H1 (cell line): ENCODE measurements around the gene SEC14L5. TPM values are rescaled to one million over a fixed set of nuclear protein-coding genes. Genes with fewer than 3 reads are reported as not detected.

Experiments
- CTCF ChIA-PET: fragments of 300-600 bp; sonication (Branson Sonifier 250); formaldehyde crosslinking; loops from one replicate; lab custom pipeline; 2021; ENCODE audit not compliant: partially characterized antibody; lab: Charles Lee
- POLR2A ChIA-PET: fragments of 300-600 bp; sonication (Branson Sonifier 250); formaldehyde crosslinking; loops from one replicate; lab custom pipeline; 2021; ENCODE audit warnings: inconsistent platforms; ENCODE audit not compliant: partially characterized antibody; lab: Charles Lee
- DNase-seq, 2 experiments: peaks; one replicate each; pipeline versions ENCODE4 v3.0.0 to v3.0.0-alpha.2; 2010 to 2022; ENCODE audit warnings: low spot score in 2 of 2, low read depth in 1 of 2, mixed read lengths in 1 of 2
- FAIRE-seq: peaks from 2 replicates; lab custom pipeline; 2011; peaks lifted over from hg19 to GRCh38; lab: Jason Lieb, UNC
- H2AFZ ChIP-seq: 2 replicates; pipeline ENCODE4 v1.8.1; 2012; ENCODE audit warnings: low read length, inconsistent platforms
- H2AK5ac ChIP-seq: 2 replicates; pipeline ENCODE4 v1.6.1; 2013; ENCODE audit warnings: low read depth, low read length
- H2BK120ac ChIP-seq: replicated peaks from 2 replicates; pipeline ENCODE3; 2013; ENCODE audit warnings: low read depth, low read length, inconsistent platforms
- H2BK12ac ChIP-seq: 2 replicates; pipeline ENCODE4 v1.6.1; 2013; ENCODE audit warnings: low read depth, low read length
- H2BK15ac ChIP-seq: 2 replicates; pipeline ENCODE4 v1.6.1; 2013; ENCODE audit warnings: low read length
- H2BK20ac ChIP-seq: 2 replicates; pipeline ENCODE4 v1.6.1; 2013; ENCODE audit warnings: low read length
- H2BK5ac ChIP-seq: 2 replicates; pipeline ENCODE4 v1.6.1; 2013; ENCODE audit warnings: low read depth, low read length
- H3K14ac ChIP-seq: 2 replicates; pipeline ENCODE4 v1.6.1; 2013; ENCODE audit warnings: inconsistent platforms; ENCODE audit not compliant: insufficient read length
- H3K18ac ChIP-seq: 2 replicates; pipeline ENCODE4 v1.6.1; 2013; ENCODE audit warnings: low read length; ENCODE audit errors: extremely low read depth
- H3K23ac ChIP-seq: 2 replicates; pipeline ENCODE4 v1.6.1; 2013; ENCODE audit warnings: inconsistent platforms; ENCODE audit not compliant: insufficient read length
- H3K23me2 ChIP-seq: 2 replicates; pipeline ENCODE4 v1.6.1; 2013; ENCODE audit warnings: low read depth, low read length
- H3K27ac ChIP-seq: 2 replicates; pipeline ENCODE4 v1.6.1; 2011; ENCODE audit warnings: low read depth, low read length, inconsistent platforms
- H3K27me3 ChIP-seq, 4 experiments: replicated peaks in 1 of 4; 1 replicate in 1 of 4; 2 replicates in 3 of 4; pipeline versions ENCODE4 v1.6.1 to v1.8.1; 2011 to 2013; ENCODE audit warnings: low read length in 3 of 4, mild to moderate bottlenecking in 3 of 4, inconsistent platforms in 2 of 4, mixed read lengths in 2 of 4, moderate library complexity in 1 of 4; ENCODE audit not compliant: control insufficient read depth in 3 of 4, insufficient read depth in 3 of 4; ENCODE audit errors: extremely low read depth in 1 of 4
- H3K36me3 ChIP-seq, 4 experiments: 2 replicates each; pipeline versions ENCODE4 v1.6.1 to v1.8.1; 2011 to 2013; ENCODE audit warnings: mild to moderate bottlenecking in 4 of 4, low read length in 3 of 4, moderate library complexity in 2 of 4, control low read depth in 1 of 4, inconsistent platforms in 1 of 4; ENCODE audit not compliant: insufficient read depth in 4 of 4, control insufficient read depth in 2 of 4
- H3K4ac ChIP-seq: replicated peaks from 2 replicates; pipeline ENCODE3; 2013; ENCODE audit warnings: low read length, low read depth, mixed read lengths, inconsistent platforms; ENCODE audit not compliant: insufficient read length
- H3K4me1 ChIP-seq, 4 experiments: replicated peaks in 1 of 4; 1 replicate in 1 of 4; 2 replicates in 3 of 4; pipeline versions ENCODE4 v1.6.1 to v1.8.1; 2011 to 2013; ENCODE audit warnings: low read length in 3 of 4, inconsistent platforms in 2 of 4, mixed read lengths in 1 of 4; ENCODE audit not compliant: insufficient read depth in 4 of 4, control insufficient read depth in 3 of 4
- H3K4me2 ChIP-seq, 2 experiments: 2 replicates each; pipeline versions ENCODE4 v1.6.1 to v1.8.1; 2011 to 2013; ENCODE audit warnings: low read depth in 2 of 2, low read length in 2 of 2, control low read depth in 1 of 2, inconsistent platforms in 1 of 2, mild to moderate bottlenecking in 1 of 2; ENCODE audit not compliant: insufficient read depth in 1 of 2
- H3K4me3 ChIP-seq, 4 experiments: fragments of 200-600, 300-600 bp in 1 of 4; sonication (generic), shearing (Covaris generic), sonication (Bioruptor Twin) in 1 of 4; 2 replicates each; pipeline versions ENCODE4 v1.5.1 to v1.8.1; 2011 to 2016; ENCODE audit warnings: low read length in 4 of 4, low read depth in 3 of 4, control low read depth in 2 of 4, inconsistent platforms in 2 of 4, mild to moderate bottlenecking in 2 of 4, mixed read lengths in 1 of 4, moderate library complexity in 1 of 4; ENCODE audit not compliant: insufficient read depth in 2 of 4; ENCODE audit errors: extremely low read depth in 1 of 4
- H3K56ac ChIP-seq: replicated peaks from 2 replicates; pipeline ENCODE3; 2013; ENCODE audit warnings: low read depth, mild to moderate bottlenecking, mixed read lengths, low read length, inconsistent platforms; ENCODE audit not compliant: insufficient read length
- H3K79me1 ChIP-seq: 2 replicates; pipeline ENCODE4 v1.6.1; 2013; ENCODE audit warnings: low read depth, low read length, control low read depth
- H3K79me2 ChIP-seq, 2 experiments: 2 replicates each; pipeline versions ENCODE4 v1.6.1 to v1.8.1; 2012 to 2013; ENCODE audit warnings: low read length in 2 of 2, mild to moderate bottlenecking in 2 of 2, inconsistent platforms in 1 of 2; ENCODE audit not compliant: insufficient read depth in 2 of 2, control insufficient read depth in 1 of 2
- H3K9ac ChIP-seq, 4 experiments: replicated peaks in 1 of 4; 1 replicate in 1 of 4; 2 replicates in 3 of 4; pipeline versions ENCODE4 v1.6.1 to v1.8.1; 2011 to 2013; ENCODE audit warnings: low read depth in 3 of 4, low read length in 3 of 4, control low read depth in 2 of 4, mild to moderate bottlenecking in 2 of 4, moderate library complexity in 2 of 4, inconsistent platforms in 1 of 4; ENCODE audit errors: extremely low read depth in 1 of 4
- H3K9me3 ChIP-seq, 2 experiments: 2 replicates each; pipeline versions ENCODE4 v1.6.1 to v1.8.1; 2012 to 2013; ENCODE audit warnings: mild to moderate bottlenecking in 2 of 2, moderate library complexity in 2 of 2, control low read depth in 1 of 2, inconsistent platforms in 1 of 2, low read depth in 1 of 2, low read length in 1 of 2, mixed read lengths in 1 of 2; ENCODE audit not compliant: insufficient read depth in 2 of 2
- H4K20me1 ChIP-seq, 2 experiments: replicated peaks in 1 of 2; 2 replicates each; pipeline versions ENCODE3 to v1.8.1; 2011 to 2013; ENCODE audit warnings: inconsistent platforms in 2 of 2, low read length in 2 of 2, mild to moderate bottlenecking in 1 of 2; ENCODE audit not compliant: insufficient read depth in 2 of 2, control insufficient read depth in 1 of 2
- H4K5ac ChIP-seq: 2 replicates; pipeline ENCODE4 v1.6.1; 2013; ENCODE audit warnings: low read length, low read depth, mixed read lengths, inconsistent platforms; ENCODE audit not compliant: insufficient read length
- H4K8ac ChIP-seq: 2 replicates; pipeline ENCODE4 v1.8.0; 2013; ENCODE audit warnings: mild to moderate bottlenecking, moderate library complexity, low read length, inconsistent platforms; ENCODE audit not compliant: insufficient read depth; ENCODE audit errors: extremely low read depth
- H4K91ac ChIP-seq: replicated peaks from 2 replicates; pipeline ENCODE3; 2013; ENCODE audit warnings: low read length, mixed read lengths, inconsistent platforms; ENCODE audit not compliant: insufficient read length
- EZH2 ChIP-seq: fragments of 200-600 bp; sonication (generic); IDR thresholded peaks from 2 replicates; pipeline ENCODE4 v1.7.1; 2012; ENCODE audit warnings: low read depth, mild to moderate bottlenecking, moderate library complexity, low read length, inconsistent platforms; ENCODE audit not compliant: severe bottlenecking
- SIX5 ChIP-seq: IDR thresholded peaks from 2 replicates; pipeline ENCODE4 v1.6.1; 2011; ENCODE audit warnings: mild to moderate bottlenecking, low read depth, low read length
- TEAD4 ChIP-seq: IDR thresholded peaks from 2 replicates; pipeline ENCODE4 v1.6.1; 2012; ENCODE audit warnings: low read depth, low read length, inconsistent platforms, mixed read lengths
- WGBS, 2 experiments: shearing (Covaris generic) in 1 of 2; methylation state at CpG; one replicate each; pipeline versions ENCODE4 v1.1.6 to v1.1.7; 2013 to 2015; ENCODE audit warnings: low lambda C conversion rate in 2 of 2, mixed read lengths in 2 of 2, inconsistent platforms in 1 of 2, low coverage in 1 of 2, missing lambda C conversion rate in 1 of 2; ENCODE audit not compliant: insufficient replicate concordance in 2 of 2, insufficient coverage in 1 of 2, insufficient read length in 1 of 2; ENCODE audit errors: extremely low coverage in 1 of 2, missing lambda C conversion rate in 1 of 2; 5-methylcytosine and 5-hydroxymethylcytosine counted together
- polyA plus RNA-seq, 7 experiments: library from polyadenylated mRNA; depleted of rRNA in 3 of 7; stranded (reverse) in 5 of 7; unstranded in 2 of 7; fragments of >200 nt in 5 of 7; fragments of 200-250 nt in 2 of 7; gene quantifications; 1 replicate in 5 of 7; 2 replicates in 1 of 7; 4 replicates in 1 of 7; pipeline versions ENCODE4 v1.2.1 to v1.2.3, GENCODE V29; 2011 to 2013; ENCODE audit warnings: missing spikeins in 2 of 7, mixed read lengths in 2 of 7
- total RNA-seq: library from RNA; stranded (reverse); fragmentation: NEBNext Ultra II Directional; extraction: Animal tissue kit (Norgen Biotek cat#: 25700); gene quantifications from 2 replicates; pipeline ENCODE4 v1.2.1, GENCODE V29; 2021

Gene SEC14L5
- total and polyA plus RNA-seq, 2 of the 8 experiments (the other 6 are each of a cell fraction or from before 2014, with no cell fraction given), result 1.9 to 3.0 TPM

DNA sequence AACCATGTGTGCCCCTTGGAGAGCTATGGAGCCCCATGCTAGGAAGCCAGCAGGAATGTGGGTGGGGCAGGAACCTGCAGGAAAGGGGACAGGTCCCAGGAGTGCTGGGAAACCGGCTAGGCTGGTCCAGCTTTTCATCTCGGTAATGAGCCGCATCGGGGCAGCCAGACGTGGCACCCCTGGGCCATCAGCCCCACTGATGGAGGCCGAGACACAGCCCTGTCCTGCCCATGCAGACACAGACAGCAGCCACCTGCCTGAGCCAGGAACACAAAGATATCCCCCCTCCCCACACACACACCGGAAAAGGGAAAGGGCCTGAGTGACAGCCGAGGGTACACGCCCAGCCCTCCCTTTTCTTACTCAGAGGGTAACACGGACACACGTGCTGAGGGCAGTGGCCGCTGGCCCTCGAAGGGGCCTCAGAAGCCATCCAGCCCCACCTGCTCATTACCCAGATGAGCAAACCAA, 39.3 kb upstream of the SEC14L5 start:
- Histone ChIP-seq H2BK5ac (no peak overlapping the region), H3K56ac (no peak overlapping the region), H3K4me2 (0 out of 4 replicates have a peak overlapping the region, but pooled peaks of 1 of the 2 experiments have one; percentile 21), H3K36me3 (no peaks in the 10 kb centered on the region), H3K4ac (no peak overlapping the region), H2BK120ac (no peak overlapping the region), H2BK20ac (no peak overlapping the region), H2AK5ac (no peak overlapping the region), H3K4me1 (peaks cover 0 to 8% (median 4%) of the 10 kb centered on the region in 4 experiments; a peak in 5 of 7 replicates), H3K79me2 (peaks cover 0 to under 1% of the 10 kb centered on the region in 2 experiments; a peak in 1 of 4 replicates), H3K23ac (no peak overlapping the region), H3K23me2 (no peaks in the 10 kb centered on the region), H4K91ac (peak overlapping the region; percentile 2), H4K8ac (peak overlapping the region; percentile 78; the same call in 1 of the 2 replicates), H3K9ac (no peak overlapping the region), H3K9me3 (no peaks in the 10 kb centered on the region), H2BK15ac (peak overlapping the region; percentile 16; the same call in 1 of the 2 replicates), H3K27ac (no peak overlapping the region), H3K14ac (no peak overlapping the region), H3K4me3 (no peak overlapping the region), H3K79me1 (peaks cover 3% of the 10 kb centered on the region), H3K27me3 (no peaks in the 10 kb centered on the region), H4K20me1 (peaks cover 0 to 1% of the 10 kb centered on the region in 2 experiments), H2BK12ac (no peak overlapping the region), H2AFZ (no peak overlapping the region), H3K18ac (no peak overlapping the region; the same call in 1 of the 2 replicates), H4K5ac (no peak overlapping the region)
- DNase-seq (no peak), FAIRE-seq (no peak)
- peak; percentile 24; the same call in 1 of the 2 replicates for TF ChIP-seq TEAD4
- no peak for TF ChIP-seq EZH2
- no peak for TF ChIP-seq SIX5
- POLR2A ChIA-PET, result interaction anchor here (0.6 to 1.5 kb wide), 7 partner anchors 11 to 116 kb away, joined by 3 to 5 read pairs (median 3); partner anchors contain the start of gene ROGDI
- 71% methylated on average over 10 of the region's 13 CpGs; no CpG with 5 or more reads in 1 of the 2 experiments for WGBS, 2 experiments
- CTCF ChIA-PET, result interaction anchor here (0.7 to 1.4 kb wide), 6 partner anchors 14 to 45 kb away, joined by 3 to 5 read pairs (median 4); no protein-coding TSS in a partner anchor
